Astrocyte (in vitro differentiated cells and primary cell): Measurements from ENCODE around the gene PSD4.

ENCODE experiments used
- CTCF ChIP-seq: IDR thresholded peaks from 2 replicates; pipeline ENCODE4 v1.5.1; 2011; ENCODE audit warnings: low read depth, mild to moderate bottlenecking, inconsistent platforms, low read length, moderate library complexity; ENCODE audit not compliant: insufficient read depth
- EZH2 ChIP-seq: IDR thresholded peaks from 2 replicates; pipeline ENCODE4 v1.6.1; 2012; ENCODE audit warnings: mild to moderate bottlenecking, low read length, inconsistent platforms; ENCODE audit not compliant: insufficient read depth

GRCh38 chr2:113135317-113135716 lies 38.5 kb upstream of the PSD4 start:
- no peak for TF ChIP-seq CTCF
- TF ChIP-seq EZH2, result no peak
